HG03342 (cell line): ENCODE data around the gene KCNK6.

Source experiments
- ATAC-seq: cut with Tn5 transposase; IDR thresholded peaks from one replicate; pipeline ENCODE4 v1.9.1; 2021; ENCODE audit warnings: mild to moderate bottlenecking, moderate library complexity; ENCODE audit not compliant: unreplicated experiment

KCNK6 gene

GRCh38 chr19:38319421-38320258 lies at the start of gene KCNK6:
KCNK6 (plus strand) TSS chr19:38319845; CDS start chr19:38319951, 106 bp downstream.
- ATAC-seq: no peak

GRCh38 chr19:38270587-38271167 lies 49.0 kb upstream of the KCNK6 start:
- ATAC-seq: no peak

GRCh38 chr19:38273499-38273898 lies 46.1 kb upstream of the KCNK6 start:
- no peak for ATAC-seq

GRCh38 chr19:38274739-38275138 lies 44.9 kb upstream of the KCNK6 start:
- ATAC-seq: no peak

- no peak for ATAC-seq
Observed at GRCh38 chr19:38276942-38277517, 42.6 kb upstream of the KCNK6 start.

- no peak for ATAC-seq
Observed at GRCh38 chr19:38277549-38277948, 42.1 kb upstream of the KCNK6 start.

GRCh38 chr19:38277969-38278680 lies 41.5 kb upstream of the KCNK6 start:
- no peak for ATAC-seq

- no peak for ATAC-seq
Observed at GRCh38 chr19:38278751-38279150, 40.9 kb upstream of the KCNK6 start.

- no peak for ATAC-seq
Observed at GRCh38 chr19:38280030-38280921, 39.4 kb upstream of the KCNK6 start.

GRCh38 chr19:38281811-38282566 lies 37.7 kb upstream of the KCNK6 start:
- ATAC-seq: no peak

GRCh38 chr19:38283271-38283670 lies 36.4 kb upstream of the KCNK6 start:
- no peak for ATAC-seq

GRCh38 chr19:38284422-38284821 lies 35.2 kb upstream of the KCNK6 start:
- no peak for ATAC-seq

GRCh38 chr19:38285567-38285966 lies 34.1 kb upstream of the KCNK6 start:
- ATAC-seq: no peak

- ATAC-seq: no peak
Observed at GRCh38 chr19:38287604-38288003, 32.0 kb upstream of the KCNK6 start.

- ATAC-seq: no peak
Observed at GRCh38 chr19:38288123-38288855, 31.4 kb upstream of the KCNK6 start.

GRCh38 chr19:38289955-38290354 lies 29.7 kb upstream of the KCNK6 start:
- ATAC-seq: no peak

GRCh38 chr19:38290631-38291147 lies 29.0 kb upstream of the KCNK6 start:
- no peak for ATAC-seq

GRCh38 chr19:38291855-38292254 lies 27.8 kb upstream of the KCNK6 start:
- no peak for ATAC-seq

- ATAC-seq: no peak
Observed at GRCh38 chr19:38293281-38293680, 26.4 kb upstream of the KCNK6 start.
